GM12878 (cell line): ENCODE data around the gene CLEC14A.

Experiments used
- HDAC2 ChIP-seq: fragments of 200-600 bp; sonication (generic); IDR thresholded peaks from 2 replicates; pipeline ENCODE4 v1.6.1; 2017
- POLR2AphosphoS5 ChIP-seq: IDR thresholded peaks from 2 replicates; pipeline ENCODE4 v1.6.1; 2011; ENCODE audit warnings: mild to moderate bottlenecking, low read length, inconsistent platforms
- SMC3 ChIP-seq: IDR thresholded peaks from 2 replicates; pipeline ENCODE4 v1.6.1; 2011; ENCODE audit warnings: low read length, improper control_type of control experiment, borderline replicate concordance
- TF ChIP-seq, protein P1 (sequence below), 3 experiments: IDR thresholded peaks in 2 of 3; conservative IDR thresholded peaks in 1 of 3; 2 replicates each; pipeline ENCODE4 v1.5.1; 2011; ENCODE audit warnings: low read depth in 3 of 3, low read length in 3 of 3, mild to moderate bottlenecking in 3 of 3, control low read depth in 2 of 3, moderate library complexity in 2 of 3, inconsistent platforms in 1 of 3, mixed read lengths in 1 of 3; ENCODE audit not compliant: control insufficient read depth in 2 of 3, insufficient read depth in 1 of 3; ENCODE audit errors: extremely low read depth in 1 of 3
- TF ChIP-seq, protein P2 (sequence below): fragments of 150-350 bp; IDR thresholded peaks from 2 replicates; pipeline ENCODE4 v1.6.1; 2016; ENCODE audit warnings: low read depth, low read length

DNA sequence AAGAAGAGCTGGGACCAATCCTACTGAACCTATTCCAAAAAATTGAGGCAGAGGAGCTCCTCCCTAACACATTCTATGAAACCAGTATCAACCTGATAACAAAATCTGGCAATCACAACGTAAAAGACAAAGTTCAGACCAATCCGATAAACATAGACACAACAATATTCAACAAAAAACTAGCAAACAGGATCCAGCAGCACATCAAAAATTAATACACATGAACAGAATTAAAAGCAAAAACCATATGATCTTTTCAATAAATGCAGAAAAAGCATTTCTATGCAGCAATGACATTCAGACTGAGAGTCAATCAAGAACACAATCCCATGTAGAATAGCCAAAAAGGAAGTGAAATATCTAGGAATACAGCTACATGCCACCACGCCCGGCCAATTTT lies 7.0 kb upstream of the CLEC14A start:
- TF ChIP-seq, protein P1, sequence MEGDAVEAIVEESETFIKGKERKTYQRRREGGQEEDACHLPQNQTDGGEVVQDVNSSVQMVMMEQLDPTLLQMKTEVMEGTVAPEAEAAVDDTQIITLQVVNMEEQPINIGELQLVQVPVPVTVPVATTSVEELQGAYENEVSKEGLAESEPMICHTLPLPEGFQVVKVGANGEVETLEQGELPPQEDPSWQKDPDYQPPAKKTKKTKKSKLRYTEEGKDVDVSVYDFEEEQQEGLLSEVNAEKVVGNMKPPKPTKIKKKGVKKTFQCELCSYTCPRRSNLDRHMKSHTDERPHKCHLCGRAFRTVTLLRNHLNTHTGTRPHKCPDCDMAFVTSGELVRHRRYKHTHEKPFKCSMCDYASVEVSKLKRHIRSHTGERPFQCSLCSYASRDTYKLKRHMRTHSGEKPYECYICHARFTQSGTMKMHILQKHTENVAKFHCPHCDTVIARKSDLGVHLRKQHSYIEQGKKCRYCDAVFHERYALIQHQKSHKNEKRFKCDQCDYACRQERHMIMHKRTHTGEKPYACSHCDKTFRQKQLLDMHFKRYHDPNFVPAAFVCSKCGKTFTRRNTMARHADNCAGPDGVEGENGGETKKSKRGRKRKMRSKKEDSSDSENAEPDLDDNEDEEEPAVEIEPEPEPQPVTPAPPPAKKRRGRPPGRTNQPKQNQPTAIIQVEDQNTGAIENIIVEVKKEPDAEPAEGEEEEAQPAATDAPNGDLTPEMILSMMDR (IDR thresholded peaks at IDR 0.05 in 2 of 3, conservative IDR thresholded peaks at IDR 0.05 in 1 of 3; ENCODE audit: control insufficient read depth in 2 of 3, extremely low read depth in 1 of 3, insufficient read depth in 1 of 3, low read depth in 3 of 3, low read length in 3 of 3): no peak
- TF ChIP-seq POLR2AphosphoS5 (no peak), SMC3 (no peak), HDAC2 (no peak)
- TF ChIP-seq, protein P2, sequence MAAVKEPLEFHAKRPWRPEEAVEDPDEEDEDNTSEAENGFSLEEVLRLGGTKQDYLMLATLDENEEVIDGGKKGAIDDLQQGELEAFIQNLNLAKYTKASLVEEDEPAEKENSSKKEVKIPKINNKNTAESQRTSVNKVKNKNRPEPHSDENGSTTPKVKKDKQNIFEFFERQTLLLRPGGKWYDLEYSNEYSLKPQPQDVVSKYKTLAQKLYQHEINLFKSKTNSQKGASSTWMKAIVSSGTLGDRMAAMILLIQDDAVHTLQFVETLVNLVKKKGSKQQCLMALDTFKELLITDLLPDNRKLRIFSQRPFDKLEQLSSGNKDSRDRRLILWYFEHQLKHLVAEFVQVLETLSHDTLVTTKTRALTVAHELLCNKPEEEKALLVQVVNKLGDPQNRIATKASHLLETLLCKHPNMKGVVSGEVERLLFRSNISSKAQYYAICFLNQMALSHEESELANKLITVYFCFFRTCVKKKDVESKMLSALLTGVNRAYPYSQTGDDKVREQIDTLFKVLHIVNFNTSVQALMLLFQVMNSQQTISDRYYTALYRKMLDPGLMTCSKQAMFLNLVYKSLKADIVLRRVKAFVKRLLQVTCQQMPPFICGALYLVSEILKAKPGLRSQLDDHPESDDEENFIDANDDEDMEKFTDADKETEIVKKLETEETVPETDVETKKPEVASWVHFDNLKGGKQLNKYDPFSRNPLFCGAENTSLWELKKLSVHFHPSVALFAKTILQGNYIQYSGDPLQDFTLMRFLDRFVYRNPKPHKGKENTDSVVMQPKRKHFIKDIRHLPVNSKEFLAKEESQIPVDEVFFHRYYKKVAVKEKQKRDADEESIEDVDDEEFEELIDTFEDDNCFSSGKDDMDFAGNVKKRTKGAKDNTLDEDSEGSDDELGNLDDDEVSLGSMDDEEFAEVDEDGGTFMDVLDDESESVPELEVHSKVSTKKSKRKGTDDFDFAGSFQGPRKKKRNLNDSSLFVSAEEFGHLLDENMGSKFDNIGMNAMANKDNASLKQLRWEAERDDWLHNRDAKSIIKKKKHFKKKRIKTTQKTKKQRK: no peak
